Smooth muscle cell (in vitro differentiated cells): ENCODE data around the gene ACOX3. TPM values are rescaled to one million over a fixed set of nuclear protein-coding genes. Genes with fewer than 3 reads are reported as not detected.

Source experiments
- DNase-seq: peaks from one replicate; lab custom pipeline; 2025; ENCODE audit not compliant: unreplicated experiment; lab: John Stamatoyannopoulos, UW
- H2AFZ ChIP-seq: fragments of 200-600 bp; sonication (generic); 2 replicates; pipeline ENCODE4 v1.6.0; 2016; ENCODE audit warnings: antibody characterized with exemption, low read depth, mild to moderate bottlenecking
- H3F3A ChIP-seq: fragments of 200-600 bp; sonication (generic); 2 replicates; pipeline ENCODE4 v1.6.0; 2017; ENCODE audit warnings: antibody characterized with exemption, low read depth
- H3K27ac ChIP-seq: fragments of 200-600 bp; sonication (generic); 2 replicates; pipeline ENCODE4 v1.5.1; 2016; ENCODE audit warnings: low read depth, mild to moderate bottlenecking
- H3K27me3 ChIP-seq: fragments of 200-600 bp; sonication (generic); 2 replicates; pipeline ENCODE4 v1.6.1; 2016; ENCODE audit warnings: low read depth, mild to moderate bottlenecking
- H3K36me3 ChIP-seq: fragments of 200-600 bp; sonication (generic); 2 replicates; pipeline ENCODE4 v1.5.1; 2016; ENCODE audit warnings: low read depth
- H3K4me1 ChIP-seq: fragments of 200-600 bp; sonication (generic); 2 replicates; pipeline ENCODE4 v1.5.1; 2016; ENCODE audit warnings: low read depth
- H3K4me2 ChIP-seq: fragments of 200-600 bp; sonication (generic); 2 replicates; pipeline ENCODE4 v1.6.0; 2016; ENCODE audit warnings: mild to moderate bottlenecking
- H3K4me3 ChIP-seq: fragments of 200-600 bp; sonication (generic); 2 replicates; pipeline ENCODE4 v1.5.1; 2016; ENCODE audit warnings: mild to moderate bottlenecking
- H3K79me2 ChIP-seq: fragments of 200-600 bp; sonication (generic); 2 replicates; pipeline ENCODE4 v1.6.0; 2016; ENCODE audit warnings: low read depth, mild to moderate bottlenecking
- H3K9ac ChIP-seq: fragments of 200-600 bp; sonication (generic); 2 replicates; pipeline ENCODE4 v1.6.0; 2016; ENCODE audit warnings: low read depth
- H3K9me3 ChIP-seq: fragments of 200-600 bp; sonication (generic); replicated peaks from 2 replicates; pipeline ENCODE4 v1.5.1; 2016; ENCODE audit warnings: low read depth
- H4K20me1 ChIP-seq: fragments of 200-600 bp; sonication (generic); 2 replicates; pipeline ENCODE4 v1.6.0; 2016; ENCODE audit warnings: low read depth
- CTCF ChIP-seq: fragments of 200-600 bp; sonication (generic); IDR thresholded peaks from 2 replicates; pipeline ENCODE4 v1.5.1; 2017; ENCODE audit warnings: borderline replicate concordance, mild to moderate bottlenecking, antibody characterized with exemption; ENCODE audit not compliant: insufficient read depth, poor library complexity, severe bottlenecking
- WGBS: methylation state at CpG from one replicate; pipeline ENCODE4 v1.1.7; 2016; ENCODE audit warnings: low lambda C conversion rate; 5-methylcytosine and 5-hydroxymethylcytosine counted together
- polyA plus RNA-seq: library from polyadenylated mRNA; unstranded; fragments of >200 nt; fragmentation: Nextera tagmentation; extraction: Ambion mirVana; gene quantifications from 2 replicates; pipeline ENCODE4 v1.2.1, GENCODE V29; 2016
- total RNA-seq: library from RNA; depleted of rRNA; stranded (reverse); fragments of >200 nt; gene quantifications from 2 replicates; pipeline ENCODE4 v1.2.3, GENCODE V29; 2014

The ACOX3 gene
- total and polyA plus RNA-seq, 2 experiments from 2014 or later = 25.0 to 27.9 TPM

GRCh38 chr4:8331575-8331955, 109.0 kb downstream of the ACOX3 start:
- H3F3A ChIP-seq = no peaks in the 10 kb centered on the region
- H4K20me1 ChIP-seq = no peaks in the 10 kb centered on the region
- no peak for DNase-seq
- WGBS = 79% methylated on average over 6 of the region's 6 CpGs
- no peaks in the 10 kb centered on the region for H3K9me3 ChIP-seq
- no peaks in the 10 kb centered on the region for H3K27me3 ChIP-seq
- no peak overlapping the region for H3K4me3 ChIP-seq
- H2AFZ ChIP-seq = no peak overlapping the region
- no peaks in the 10 kb centered on the region for H3K79me2 ChIP-seq
- H3K4me1 ChIP-seq = no peaks in the 10 kb centered on the region
- TF ChIP-seq CTCF = no peak
- no peaks in the 10 kb centered on the region for H3K36me3 ChIP-seq
- H3K27ac ChIP-seq = no peak overlapping the region
- no peak overlapping the region for H3K9ac ChIP-seq
- H3K4me2 ChIP-seq = no peak overlapping the region

- Histone ChIP-seq H4K20me1 (no peaks in the 10 kb centered on the region), H3F3A (no peaks in the 10 kb centered on the region), H3K36me3 (no peaks in the 10 kb centered on the region), H3K9ac (no peak overlapping the region), H2AFZ (no peak overlapping the region), H3K27me3 (no peaks in the 10 kb centered on the region), H3K4me1 (no peaks in the 10 kb centered on the region), H3K4me2 (no peak overlapping the region), H3K27ac (no peak overlapping the region), H3K9me3 (no peaks in the 10 kb centered on the region), H3K79me2 (no peaks in the 10 kb centered on the region), H3K4me3 (no peak overlapping the region)
- WGBS = 83% methylated on average over 15 of the region's 15 CpGs
- no peak for DNase-seq
- TF ChIP-seq CTCF = no peak
Observed at GRCh38 chr4:8330821-8331574, 109.5 kb downstream of the ACOX3 start.

GRCh38 chr4:8329859-8330761, 110.4 kb downstream of the ACOX3 start:
- Histone ChIP-seq H2AFZ (no peak overlapping the region), H4K20me1 (no peaks in the 10 kb centered on the region), H3K9me3 (no peaks in the 10 kb centered on the region), H3K4me2 (no peak overlapping the region), H3K36me3 (no peaks in the 10 kb centered on the region), H3K9ac (no peak overlapping the region), H3K79me2 (no peaks in the 10 kb centered on the region), H3K27me3 (no peaks in the 10 kb centered on the region), H3F3A (no peaks in the 10 kb centered on the region), H3K27ac (no peak overlapping the region), H3K4me3 (no peak overlapping the region), H3K4me1 (no peaks in the 10 kb centered on the region)
- DNase-seq = no peak
- WGBS = 91% methylated on average over 20 of the region's 20 CpGs
- no peak for TF ChIP-seq CTCF
